NCI-H774 (cell line): ENCODE data around the gene TCF7L2.

Experiments used
- DNase-seq: peaks from one replicate; lab custom pipeline; 2025; lab: John Stamatoyannopoulos, UW

The TCF7L2 gene

DNA sequence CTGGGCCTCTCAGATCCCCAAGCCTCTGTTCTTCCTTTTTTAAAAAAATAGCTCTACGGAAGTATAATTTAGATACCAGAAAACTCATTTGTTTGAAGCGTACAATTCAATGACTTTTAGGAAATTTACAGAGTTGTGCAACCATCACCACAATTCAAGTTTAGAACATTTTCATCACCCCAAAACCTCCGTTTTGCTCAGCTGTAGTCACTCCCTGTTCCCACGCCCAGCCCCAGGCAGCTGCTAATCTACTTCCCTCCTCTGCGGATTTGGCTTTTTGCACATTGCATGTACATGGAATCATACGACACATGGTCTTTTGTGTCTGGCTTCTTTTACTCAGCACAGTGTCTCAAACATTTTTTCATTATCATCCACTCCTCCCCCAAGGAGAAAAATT lies 229.2 kb downstream of the TCF7L2 start:
- no peak for DNase-seq

DNA sequence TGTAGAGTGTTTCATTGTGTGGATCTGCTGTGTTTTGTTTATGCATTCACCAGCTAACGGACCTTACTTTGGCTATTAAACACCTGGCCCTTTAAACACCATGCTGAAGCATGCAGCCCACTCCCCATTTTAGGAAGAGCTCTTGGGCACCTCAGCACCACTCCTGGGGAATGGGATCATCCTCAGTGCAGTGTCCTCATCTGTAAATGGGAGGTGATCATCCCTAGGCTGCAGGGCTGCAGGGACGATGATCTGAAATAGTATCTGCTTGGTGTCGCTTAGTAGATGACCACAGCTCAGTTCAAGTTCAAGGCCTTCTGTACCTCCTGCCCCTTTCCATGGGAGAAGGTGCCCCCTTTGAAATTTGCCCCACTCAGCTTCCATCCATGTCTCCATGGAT lies 229.9 kb downstream of the TCF7L2 start:
- no peak for DNase-seq

DNA sequence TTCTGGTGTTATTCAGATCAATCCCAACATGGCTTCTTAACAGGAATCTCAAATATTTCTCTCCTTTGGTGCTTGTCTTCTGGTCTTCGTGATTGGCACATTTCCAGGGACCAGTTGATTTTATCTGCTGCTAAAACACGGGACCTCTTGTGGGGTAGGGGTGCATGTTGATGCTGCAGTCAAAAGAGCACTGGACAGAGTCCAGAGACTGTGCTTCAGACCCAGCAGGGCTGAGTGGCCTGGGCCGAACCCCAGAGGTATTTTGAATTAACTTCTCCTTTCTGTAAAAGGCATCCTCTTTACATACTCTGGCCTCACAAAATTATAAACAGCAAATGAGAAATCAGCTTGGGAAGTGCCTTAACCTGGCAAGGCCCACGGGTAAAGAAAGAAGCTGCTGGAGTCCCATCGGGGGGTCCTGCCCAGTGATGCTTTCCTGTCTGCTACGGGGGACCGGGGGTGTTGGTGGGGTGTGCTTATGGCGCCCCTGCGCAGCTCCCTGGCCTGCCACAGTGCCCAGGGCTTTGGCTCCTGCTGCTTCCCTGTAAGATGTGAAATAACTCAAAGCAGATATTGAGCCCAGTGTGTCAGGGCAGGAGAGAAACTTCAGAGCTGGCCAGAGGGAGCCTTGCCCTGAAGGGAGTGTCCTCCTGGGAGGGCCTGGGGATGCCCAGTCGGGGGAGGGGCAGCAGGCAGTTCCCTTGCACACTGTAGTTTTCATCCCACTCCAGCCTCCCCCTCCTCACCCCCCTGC lies 230.5 kb downstream of the TCF7L2 start:
- DNase-seq = no peak

DNA sequence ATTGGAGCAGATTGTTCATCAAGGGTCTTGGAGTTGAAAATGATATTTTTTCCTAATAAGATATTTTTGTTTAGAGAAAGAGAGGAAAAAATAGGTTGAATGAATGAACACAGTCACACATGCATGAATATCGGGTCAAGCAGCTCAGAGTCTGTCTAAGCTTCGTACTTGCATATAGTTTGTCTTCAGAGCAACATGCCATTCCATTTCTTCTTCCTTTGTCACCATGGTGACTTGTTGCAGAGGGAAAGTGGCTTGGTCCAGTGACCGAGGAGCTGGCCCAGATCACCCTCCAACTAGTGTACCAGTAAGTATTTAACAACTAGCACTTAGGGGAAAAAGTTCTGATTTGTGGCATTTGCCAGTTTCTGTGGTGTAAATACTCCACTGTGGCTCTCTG lies 232.1 kb downstream of the TCF7L2 start:
- no peak for DNase-seq

DNA sequence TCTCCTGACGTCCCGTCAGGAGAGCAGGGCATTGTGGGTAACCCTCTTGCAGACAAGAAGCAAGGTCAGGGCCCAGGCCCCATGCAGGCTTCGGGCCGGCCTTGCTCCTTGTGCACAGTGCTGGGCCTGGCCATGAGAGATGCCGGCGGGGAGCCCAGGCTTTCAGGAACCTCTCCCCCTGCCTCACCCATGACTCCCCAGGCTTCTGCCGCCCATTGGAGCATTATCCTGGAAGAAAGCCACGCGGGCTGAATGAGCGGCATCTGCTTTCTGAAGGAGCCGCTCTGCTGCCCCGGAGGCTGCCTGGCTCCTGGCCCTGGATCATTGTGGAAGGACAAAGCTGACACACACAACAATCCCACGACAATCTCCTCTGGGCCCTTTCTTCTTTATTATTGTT lies 233.5 kb downstream of the TCF7L2 start:
- DNase-seq = no peak

DNA sequence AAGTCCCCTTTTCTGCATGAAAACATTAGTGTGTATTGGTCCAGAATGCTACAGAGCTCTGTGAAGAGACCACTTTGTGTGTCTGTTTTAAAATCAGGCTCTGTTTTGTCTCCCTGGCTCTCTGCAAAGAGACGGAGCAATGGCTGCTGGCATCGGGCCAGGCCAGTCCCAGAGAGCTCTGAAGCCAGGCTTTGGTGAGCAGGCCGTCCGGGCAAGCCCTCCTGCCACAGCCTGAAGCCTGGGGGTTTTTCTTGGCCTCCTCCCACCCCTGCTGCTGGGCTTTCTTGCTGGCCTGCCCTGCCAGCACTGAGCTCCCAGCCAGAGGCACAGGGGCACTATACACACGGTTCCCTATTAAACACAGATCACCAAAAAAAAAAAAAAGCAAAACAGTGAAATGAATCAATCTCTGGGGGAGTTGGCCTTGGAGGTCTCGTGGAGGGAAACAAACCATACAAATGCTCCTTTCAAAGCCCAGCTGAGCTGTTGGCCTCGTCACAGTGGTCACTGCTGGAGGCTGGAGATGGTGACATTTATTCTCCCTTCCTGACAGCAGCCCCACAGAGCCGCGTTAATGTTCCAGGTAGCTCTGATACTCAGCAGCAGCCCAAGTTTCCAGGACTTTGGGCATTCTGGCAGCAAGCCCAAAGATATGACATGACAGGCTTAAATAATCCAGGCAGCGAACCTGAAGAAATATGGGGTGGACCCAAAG lies 237.2 kb downstream of the TCF7L2 start:
- DNase-seq = no peak

DNA sequence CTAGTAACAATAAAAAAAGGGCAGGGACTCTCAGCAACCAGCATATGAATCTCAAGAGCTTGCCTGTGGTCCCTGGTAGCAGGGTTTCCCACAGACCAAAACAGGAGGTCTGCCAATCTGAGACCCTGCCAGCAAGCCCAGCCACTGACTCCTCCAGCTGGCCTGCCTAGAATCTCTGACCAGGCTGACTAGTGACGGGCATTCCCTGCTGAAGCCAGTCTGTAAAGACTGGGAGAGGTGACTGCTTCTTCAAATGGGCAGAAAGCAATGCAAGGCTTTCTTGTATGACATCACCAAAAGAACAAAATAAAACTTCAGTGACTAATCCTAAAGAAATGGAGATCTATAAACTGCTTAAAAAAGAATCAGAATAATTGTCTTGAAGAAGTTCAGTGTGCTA lies 249.4 kb downstream of the TCF7L2 start:
- no peak for DNase-seq

DNA sequence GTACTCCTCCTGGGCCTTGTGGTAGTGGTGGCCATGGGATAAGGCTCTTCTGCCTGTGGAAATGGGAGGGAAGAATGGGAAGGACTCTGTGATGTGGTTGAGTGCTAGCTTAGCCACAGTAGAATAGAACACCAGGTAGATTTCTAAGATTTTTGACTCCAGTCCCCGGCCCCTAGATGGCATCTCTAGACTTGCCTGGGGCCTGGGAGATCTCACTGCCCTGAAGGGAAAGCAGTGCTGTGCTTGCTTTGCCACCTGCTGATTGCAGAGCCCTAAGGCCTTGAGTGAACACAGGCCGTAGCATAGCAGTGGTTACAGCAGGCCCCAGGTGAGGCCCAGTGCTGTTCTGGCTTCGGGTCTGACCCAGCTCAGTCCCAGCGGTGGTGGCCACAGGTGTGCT lies 252.0 kb downstream of the TCF7L2 start:
- DNase-seq = no peak

DNA sequence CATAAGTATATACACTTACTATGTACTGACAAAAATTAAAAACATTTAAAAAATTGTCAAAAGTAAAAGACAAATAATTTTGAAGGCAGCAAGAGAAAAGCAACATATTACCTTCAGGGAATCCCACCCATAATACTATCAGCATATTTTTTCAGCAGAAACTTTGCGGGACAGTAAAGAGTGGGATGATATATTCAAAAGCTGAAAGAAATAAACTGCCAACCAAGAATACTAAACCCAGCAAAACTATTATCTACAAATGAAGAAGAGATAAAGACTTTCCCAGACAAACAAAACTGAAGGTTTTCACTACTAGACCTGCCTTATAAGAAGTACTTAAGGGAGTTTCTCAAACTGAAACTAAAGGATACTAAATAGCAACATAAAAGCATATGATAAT lies 257.9 kb downstream of the TCF7L2 start:
- DNase-seq = no peak

DNA sequence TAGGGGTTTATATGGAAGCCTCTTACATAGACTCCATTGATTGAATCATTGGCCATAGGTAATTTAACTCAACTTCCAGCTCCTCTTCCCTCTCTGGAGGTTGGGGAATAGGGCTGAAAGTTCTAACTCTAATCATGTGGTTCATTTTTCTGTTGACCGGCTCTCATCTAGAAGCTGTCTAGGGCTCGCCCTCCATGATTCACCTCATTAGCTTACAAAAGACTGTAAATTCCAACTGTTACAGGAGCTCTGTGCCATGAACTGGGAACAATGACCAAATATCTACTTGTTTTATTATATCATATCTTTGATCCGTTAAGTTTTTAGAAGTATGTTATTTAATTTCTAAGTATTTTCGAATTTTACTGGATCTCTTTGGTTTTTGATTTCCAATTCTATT lies 263.0 kb downstream of the TCF7L2 start:
- DNase-seq = no peak

DNA sequence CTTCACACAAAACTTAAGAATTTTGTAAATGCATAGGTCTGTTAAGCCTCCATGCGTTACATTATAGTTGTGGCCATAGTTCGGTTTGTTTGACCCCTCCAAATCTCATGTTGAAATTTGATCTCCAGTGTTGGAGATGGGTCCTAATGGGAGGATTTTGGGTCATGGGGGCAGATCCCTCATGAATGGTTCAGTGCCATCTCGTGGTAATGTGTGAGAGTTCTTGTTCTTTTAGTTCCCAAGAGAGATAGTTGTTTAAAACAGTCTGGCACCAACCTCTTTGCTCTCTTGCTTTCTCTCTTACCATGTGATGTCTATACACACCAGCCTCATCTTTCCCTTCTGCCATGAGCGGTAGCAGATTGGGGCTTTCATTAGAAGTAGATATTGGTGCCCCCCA lies 264.3 kb downstream of the TCF7L2 start:
- no peak for DNase-seq

DNA sequence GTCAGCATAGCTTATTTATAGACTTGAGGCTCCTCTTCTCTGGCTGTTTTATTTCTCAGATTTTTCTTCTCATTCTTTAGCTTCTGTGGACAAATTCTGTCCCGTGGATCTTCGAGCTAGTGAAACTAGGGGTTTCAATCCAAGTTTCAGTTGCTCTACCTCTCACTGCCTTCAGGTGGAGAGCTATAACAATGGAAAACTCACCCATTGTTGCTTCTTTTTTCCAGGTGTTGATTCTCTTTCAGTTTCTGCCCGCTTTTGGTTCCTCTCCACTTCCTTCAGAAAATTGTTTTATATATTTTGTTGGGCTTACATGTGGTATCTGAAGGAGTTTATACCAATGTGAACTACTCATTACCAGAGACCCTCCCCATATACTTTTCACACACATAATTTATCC lies 266.1 kb downstream of the TCF7L2 start:
- no peak for DNase-seq
